NCI-H1436 treated with DMSO at 0.1 percent for 48 hours (cell line): ENCODE measurements around the gene CCDC148.
"Not testable (repeated sequence)": the region's sequence is repeated elsewhere in the genome, so short reads cannot be mapped to it uniquely, and the experiment has no call there.

Source experiments
- DNase-seq: peaks from one replicate; lab custom pipeline; 2025; lab: John Stamatoyannopoulos, UW

CCDC148 gene

DNA sequence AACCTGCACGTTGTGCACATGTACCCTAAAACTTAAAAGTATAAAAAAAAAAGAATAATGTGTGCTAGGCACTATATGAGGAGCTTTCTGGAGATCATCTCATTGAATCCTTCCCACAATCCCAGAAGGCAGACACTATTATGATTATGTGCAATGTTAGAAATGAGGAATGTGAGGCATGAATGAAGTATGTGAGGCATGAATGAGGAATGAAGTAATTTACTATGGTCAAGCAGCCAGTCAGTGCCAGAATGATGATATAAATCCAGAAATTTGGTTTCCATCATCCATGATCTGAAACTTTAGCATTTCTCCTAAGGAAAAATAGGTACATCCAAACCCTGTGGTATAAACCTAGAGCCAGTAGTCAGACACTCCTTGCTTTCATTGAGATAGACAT lies 42.0 kb downstream of the CCDC148 start:
- DNase-seq: no peak

DNA sequence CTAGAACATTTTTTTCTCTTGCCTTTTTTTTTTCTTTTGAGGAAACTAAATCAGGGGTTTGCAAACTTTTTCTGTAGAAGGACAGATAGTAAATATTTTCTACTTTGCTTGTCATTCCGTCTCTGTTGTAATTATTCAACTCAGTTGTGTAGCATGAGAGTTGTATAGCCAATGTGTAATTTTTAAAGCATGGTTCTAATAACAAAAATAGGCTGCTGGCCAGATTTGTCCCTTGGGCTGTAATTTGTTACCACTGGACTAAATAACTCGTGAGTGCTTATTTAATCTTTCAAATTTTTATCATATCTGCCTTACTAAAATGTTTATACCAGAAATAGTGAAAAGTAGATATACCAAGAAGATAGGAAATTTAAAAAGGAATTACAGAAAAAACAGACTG lies 43.0 kb downstream of the CCDC148 start:
- DNase-seq: no peak

DNA sequence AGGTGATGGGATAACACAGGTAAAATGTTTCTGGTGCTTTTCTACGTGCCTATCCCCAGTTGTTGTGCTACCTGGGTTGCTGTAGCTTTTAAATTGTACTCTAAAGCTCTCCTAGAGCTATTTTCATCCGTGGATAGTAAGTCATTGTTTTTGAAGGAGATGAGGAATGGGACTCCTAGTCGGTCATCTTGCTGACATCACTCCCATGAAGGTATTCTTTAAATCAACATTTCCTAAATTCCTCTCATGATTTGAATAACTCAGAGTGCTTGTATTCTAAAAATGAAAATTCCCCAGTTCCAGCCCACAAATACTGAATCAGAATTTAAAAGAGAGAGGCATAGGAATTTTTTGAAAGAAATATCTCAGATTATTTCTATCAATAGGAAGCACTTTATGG lies 44.3 kb downstream of the CCDC148 start:
- DNase-seq: no peak

DNA sequence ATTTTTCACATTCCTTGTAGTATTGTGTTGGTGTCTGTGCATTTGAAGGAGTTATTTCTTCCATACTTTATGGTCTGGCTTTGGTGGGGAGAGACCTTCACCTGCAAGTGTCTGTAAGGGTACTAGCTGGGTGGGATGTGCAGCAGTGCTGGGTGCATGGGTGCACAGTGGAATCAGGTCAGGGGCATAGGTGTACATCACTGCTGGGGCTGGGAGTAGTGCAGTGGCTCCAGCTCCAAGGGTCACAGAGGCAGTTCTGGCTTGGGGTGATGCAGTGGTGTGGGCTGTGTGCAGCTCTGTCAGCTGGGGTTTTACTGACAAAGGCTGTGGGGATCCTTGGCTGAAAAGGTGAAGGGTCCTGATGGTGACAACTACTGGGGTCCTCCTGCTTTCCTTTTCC lies 44.8 kb downstream of the CCDC148 start:
- no peak for DNase-seq

DNA sequence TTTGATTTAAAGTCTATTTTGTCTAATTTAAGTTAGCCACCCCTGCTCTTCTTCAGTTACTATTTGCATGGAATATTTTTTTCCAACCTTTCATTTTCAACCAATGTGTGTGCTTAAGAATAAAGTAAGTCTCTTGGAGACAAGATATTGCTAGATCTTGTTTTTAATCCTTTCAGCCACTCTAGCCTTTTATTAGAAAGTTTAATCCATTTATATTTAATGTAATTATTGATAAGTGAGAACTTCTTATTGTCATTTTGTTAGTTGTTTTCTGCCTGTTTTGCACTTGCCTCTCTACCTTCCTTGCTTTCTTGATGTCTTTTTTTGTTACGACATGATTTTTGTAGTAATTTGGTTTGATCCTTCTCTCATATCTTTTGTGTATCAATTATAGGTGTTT lies 46.4 kb downstream of the CCDC148 start:
- DNase-seq: no peak

DNA sequence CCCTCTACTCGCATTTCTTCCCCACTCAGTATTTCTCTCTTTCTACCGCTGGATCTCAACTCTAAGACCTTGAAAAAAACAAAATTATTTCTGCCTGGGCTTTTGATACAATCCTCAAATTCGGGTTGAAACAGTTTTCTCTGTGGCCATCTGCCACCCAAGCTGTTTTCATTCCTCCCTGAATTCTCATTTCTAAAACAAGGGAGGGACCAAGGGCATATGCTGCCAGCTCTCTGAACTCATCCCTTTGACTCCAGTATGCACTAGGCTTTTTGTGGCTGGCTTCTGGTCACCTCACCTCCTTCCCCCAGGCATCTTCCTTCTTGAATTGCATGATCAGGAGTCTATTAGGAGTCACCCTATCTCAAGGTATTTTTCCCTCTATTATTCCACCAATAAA lies 49.5 kb downstream of the CCDC148 start:
- DNase-seq: no peak

DNA sequence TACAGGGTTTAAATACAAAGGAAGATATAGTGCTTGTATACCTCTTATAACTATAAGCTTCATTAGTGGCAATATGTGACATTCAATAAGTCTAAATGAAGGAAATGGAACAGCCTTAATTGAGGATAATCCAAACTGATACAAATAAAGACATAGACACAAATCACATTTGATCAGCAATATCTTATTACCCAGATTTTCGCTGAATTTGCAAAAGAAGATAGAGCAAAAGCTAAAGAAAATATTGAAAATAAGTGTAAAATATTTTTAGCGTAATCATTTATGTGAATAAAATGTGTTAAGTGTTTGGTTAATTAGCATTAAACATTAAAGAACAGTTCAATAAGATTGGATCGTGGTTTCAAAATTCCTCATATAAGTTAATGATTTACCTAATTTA lies 51.2 kb downstream of the CCDC148 start:
- DNase-seq: no peak

DNA sequence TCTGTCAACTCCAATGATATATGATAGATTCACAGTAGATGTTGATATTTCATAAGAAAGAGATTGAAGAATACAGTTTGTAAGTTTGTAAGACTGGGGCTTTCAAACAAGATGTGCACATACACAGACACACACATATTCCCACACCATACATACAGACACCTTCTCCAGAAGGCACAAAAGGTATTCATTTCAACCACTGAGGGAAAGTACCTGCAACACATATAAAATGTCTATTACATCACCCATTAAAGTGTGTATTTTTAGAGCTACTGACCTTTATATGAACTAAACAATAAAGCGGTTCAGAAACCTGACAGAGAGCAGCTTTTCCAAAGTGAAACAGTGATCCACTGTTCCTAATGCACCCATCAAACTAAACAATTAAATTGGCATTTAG lies 53.3 kb downstream of the CCDC148 start:
- DNase-seq: no peak

DNA sequence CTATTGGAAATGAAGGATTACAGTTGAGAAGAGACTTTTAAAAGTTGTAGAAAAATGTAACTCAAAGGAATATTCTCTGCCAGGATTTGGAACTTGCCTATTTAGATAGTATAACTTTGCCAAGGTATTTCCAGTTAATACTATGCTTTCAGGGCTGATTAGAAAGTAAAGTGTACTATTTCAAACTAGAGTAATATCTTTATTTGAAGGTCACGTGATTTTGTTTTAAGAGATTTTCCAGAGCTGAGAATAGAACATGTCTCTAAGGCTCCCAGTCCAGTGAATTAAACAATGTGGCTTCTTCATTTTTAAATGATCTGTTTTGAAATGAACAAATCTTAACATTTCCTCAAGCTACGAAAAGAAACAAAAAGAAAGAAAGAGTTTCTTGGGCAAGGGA lies 53.9 kb downstream of the CCDC148 start:
- no peak for DNase-seq

DNA sequence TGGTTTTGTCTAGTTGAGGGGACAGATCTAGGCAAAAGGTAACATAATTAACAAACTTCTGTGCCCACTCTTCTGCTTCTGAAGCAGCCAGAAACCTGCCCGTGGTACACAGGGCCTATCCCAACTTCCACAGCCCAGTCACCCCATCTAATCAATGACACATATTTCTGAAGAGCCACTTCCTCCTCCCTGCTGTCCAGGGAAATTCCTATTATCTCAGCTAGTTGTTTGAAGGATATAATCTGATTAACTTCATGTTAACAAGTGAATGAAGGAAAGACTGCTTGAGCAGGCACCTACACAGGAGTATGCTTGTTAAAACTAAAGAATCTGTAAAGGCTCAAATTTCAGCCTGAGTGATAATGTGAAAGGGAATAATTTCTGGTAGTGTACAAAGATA lies 61.4 kb downstream of the CCDC148 start:
- no peak for DNase-seq

DNA sequence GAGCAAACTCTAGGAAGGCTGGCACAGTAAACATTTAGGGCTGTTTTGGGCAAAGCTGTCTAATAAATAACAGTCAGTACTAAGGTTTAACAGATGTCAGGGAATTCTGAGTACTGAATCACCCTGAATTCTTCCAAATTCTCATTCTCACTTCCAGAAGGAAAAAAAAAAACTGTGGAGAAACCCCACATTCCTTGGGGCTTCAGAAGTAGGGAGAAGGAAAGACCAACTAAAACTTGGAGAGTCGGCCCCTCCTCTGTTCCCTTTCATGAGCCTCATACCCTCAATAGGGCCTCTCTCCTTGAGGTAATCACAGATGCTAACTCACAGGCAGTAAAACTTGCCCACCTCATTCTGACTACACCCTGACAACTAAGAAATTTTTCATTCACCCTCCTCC lies 62.1 kb downstream of the CCDC148 start:
- no peak for DNase-seq

DNA sequence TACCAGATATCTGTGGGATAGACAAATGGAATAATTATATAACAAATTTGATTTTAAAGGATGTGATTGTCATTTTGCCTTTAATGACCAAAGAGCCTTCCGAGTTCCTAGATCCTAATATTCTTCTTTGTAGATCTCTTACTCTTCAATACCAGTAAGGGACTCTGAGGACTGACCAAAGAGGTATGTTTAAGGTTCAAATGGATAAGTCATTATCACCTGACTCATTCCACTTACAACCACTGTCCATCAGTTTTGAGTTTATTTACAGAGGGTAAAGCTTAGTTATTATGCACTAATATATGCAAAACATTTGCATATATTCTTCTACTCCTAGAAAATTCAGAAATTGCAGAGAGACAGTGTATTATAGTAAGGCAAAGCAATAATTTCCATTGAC lies 62.7 kb downstream of the CCDC148 start:
- no peak for DNase-seq

DNA sequence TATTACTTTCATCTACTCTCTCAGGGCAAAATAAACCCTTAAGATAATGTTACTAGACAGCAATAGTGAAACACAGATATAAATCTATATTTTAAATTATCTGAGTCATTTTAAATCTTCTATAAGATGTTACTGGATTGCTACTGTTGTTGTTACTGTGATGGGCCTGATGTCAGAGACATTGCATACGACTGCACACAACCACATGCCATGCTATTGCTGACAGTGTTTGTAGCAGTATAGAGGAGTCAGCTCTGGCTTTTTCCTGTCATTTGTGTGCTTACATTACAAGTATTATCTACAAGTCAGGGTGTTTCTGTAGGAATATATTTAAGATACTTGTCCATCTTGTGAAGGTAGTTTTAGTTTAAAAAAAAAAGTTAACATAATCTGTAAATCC lies 63.9 kb downstream of the CCDC148 start:
- DNase-seq: no peak

DNA sequence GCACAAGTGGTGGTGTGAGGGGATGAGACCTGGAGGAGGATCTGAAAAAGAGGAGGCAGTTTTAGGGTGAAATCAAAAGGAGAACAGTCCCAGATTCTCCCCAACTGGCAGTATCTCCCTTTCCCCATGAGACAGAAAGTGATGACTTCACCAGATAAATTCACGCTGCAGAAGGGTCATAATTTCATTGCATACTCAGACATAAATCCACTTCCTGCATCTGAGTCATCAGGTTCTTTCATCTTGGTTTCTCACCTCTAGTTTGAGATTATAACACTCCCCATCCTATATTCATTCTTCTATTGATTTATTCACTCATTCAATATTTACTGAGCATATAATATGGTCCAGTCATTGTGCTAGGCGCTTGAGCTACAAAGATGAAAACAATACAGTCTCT lies 64.7 kb downstream of the CCDC148 start:
- DNase-seq: no peak

DNA sequence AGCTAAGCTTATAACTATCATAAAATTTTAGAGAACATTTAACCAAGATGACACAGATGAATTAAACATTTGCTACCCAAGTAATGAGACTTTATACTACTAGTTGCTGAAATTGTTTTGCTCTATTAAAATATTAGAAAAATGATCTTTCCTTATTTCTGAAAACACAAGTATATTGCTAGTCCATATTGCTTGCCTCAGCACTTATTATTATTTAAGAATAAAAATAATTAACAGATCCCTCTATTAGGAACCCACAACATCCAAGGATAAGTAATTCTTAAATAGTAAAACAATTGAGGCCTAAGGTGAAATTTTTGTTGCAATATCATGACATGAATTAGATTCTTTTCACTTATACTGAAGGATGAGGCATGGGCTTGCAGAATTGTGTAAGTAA lies 65.2 kb downstream of the CCDC148 start:
- no peak for DNase-seq

DNA sequence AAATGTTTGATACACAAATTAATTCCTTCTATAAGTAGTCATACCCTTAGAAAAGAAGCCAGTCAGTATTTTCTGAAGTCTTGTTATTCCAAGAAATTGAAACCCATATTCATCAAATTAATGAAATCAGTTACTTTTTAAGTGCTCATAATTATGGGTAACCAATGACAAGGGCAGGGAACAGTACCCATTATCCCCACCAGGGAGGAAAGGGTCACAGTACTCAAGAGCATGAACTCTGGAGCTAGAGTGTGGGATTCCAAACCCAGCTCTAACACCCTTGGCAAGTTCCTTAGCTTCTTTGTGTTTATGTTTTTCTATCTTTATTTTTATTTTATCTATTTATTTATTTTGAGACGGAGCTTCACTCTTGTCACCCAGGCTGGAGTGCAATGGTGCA lies 68.4 kb downstream of the CCDC148 start:
- DNase-seq: no peak

DNA sequence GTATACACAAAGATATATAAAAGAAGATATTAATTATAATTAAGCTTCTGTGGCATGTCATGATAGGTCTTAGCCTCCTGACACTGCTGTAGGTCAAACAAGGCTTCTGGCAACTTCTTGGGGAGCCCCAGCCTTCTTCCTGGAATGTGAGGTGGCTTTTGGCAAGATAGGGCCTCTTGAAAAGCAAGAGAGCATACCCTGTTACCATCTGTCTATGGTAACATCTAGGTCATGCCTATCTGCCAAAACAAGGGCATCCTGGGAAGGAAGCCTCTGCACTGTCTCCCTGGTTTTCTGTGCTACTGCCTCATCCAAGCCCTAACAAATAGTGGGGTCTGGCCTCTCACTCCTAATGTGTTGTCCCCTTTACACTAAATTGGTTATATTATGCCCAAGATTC lies 70.9 kb downstream of the CCDC148 start:
- no peak for DNase-seq

DNA sequence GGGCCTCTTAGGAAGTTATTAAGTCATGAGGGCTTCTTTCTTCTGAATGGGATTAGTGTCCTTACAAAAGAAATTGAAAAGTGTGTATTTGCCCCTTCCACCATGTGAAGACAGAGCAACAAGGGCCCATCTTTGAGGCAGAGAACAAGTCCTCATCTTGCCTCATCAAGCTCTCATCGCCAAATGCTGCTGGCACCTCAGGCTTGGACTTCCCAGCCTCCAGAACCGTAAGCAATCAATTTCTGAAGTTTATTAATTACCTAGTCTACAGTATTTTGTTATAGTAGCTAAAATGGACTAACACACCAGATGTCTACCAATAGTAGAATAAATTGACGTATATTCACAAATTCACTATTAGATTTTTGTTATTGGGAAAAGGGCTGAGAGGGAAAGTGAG lies 74.6 kb downstream of the CCDC148 start:
- no peak for DNase-seq

DNA sequence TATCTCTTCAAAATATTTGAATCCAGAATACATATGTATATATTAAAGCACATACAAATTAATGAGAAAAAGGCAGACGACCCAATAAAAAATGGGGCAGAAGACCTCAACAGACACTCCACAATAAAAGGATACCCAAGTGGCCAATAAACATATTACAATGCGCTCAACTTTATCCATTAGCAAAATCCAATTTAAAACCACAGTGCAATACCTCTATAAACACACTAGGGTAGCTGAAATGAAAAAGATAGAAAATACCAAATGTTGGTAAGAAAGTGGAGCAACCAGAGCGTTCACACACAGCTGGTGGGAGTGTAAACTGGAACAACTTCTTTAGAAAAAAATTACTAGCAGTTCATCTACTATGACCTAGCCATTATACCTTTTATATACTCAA lies 75.3 kb downstream of the CCDC148 start:
- no peak for DNase-seq

DNA sequence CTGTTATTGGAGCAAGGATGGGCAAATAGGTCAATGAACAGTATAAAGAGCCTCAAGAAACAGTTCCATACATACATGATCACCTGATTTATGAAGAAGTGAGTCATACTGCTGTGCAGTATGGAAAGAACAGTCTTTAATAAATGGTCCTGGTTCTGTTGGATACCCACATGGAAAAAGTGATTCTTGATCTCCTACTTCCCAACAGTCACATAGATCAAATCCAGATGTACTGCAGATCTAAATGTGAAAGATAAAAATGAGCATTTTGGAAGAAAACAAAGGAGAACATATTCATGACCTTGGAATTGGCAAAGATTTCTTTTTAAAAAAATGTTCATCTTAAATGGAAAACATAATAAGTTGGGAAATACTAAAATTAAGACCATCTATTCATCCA lies 75.8 kb downstream of the CCDC148 start:
- DNase-seq: no peak

DNA sequence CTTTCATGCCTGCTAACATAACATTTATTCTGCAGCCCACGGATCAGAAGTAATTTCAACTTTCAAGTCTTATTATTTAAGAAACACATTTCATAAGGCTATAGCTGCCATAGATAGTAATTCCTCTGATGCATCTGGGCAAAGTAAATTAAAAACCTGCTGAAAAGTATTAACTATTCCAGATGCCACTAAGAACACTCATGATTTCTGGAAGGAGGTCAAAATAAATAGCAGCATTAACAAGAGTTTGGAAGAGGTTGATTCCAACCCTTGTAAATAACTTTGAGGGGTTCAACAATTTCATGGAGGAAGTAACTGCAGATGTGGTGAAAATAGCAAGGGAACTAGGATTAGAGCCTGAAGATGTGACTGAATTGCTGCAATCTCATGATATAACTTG lies 77.6 kb downstream of the CCDC148 start:
- no peak for DNase-seq

DNA sequence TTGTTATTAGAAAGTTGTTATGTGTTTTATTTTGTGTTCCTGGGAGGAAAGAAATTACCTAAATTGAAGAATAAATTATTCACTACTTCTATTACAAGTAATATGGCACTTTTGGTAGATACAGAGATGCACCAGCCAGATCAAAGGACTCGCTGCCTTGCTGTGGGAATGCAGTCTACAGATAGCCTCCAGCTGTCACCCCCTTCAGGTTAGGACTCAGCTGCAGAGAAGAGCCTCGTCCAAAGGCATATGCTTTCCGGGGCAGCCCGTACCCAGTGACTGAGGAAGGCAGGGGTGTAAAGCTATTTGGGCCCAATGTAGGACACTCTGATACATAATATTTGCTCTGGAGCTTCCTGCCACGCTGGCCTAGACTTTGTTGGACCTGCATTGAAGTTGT lies 90.2 kb downstream of the CCDC148 start:
- DNase-seq: no peak

DNA sequence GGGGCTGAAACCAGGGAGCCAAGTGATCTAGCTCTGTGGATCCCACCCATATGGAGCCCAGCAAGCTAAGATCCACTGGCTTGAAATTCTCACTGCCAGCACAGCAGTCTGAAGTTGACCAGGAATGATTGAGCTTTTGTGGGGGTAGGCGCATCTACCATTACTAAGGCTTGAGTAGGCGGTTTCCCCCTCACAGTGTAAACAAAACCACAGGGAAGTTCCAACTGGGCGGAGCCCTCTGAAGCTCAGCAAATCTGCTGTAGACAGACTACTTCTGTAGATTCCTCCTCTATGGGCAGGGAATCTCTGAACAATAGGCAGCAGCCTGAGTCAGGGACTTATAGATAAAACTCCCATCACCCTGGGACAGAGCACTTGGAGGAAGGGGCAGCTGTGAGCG lies 96.7 kb downstream of the CCDC148 start:
- no peak for DNase-seq

DNA sequence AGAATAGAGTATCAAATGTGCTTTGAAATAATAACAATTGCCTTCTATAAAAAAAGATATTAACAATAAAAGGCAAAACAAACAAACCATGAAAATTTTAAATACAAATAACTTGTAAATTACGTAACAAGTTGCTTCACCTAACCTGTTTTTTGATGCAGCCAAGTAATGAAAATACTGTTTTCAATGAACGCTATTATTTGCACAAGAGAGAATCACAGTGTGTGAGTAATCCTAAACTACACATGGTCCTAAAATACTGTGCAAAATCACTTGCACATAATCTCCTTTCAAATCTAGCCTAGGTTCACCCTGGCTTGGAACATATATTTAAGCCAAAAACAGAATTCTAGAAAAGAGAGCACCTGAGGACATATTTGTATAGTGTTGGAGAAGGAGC lies 98.9 kb downstream of the CCDC148 start:
- DNase-seq: no peak

DNA sequence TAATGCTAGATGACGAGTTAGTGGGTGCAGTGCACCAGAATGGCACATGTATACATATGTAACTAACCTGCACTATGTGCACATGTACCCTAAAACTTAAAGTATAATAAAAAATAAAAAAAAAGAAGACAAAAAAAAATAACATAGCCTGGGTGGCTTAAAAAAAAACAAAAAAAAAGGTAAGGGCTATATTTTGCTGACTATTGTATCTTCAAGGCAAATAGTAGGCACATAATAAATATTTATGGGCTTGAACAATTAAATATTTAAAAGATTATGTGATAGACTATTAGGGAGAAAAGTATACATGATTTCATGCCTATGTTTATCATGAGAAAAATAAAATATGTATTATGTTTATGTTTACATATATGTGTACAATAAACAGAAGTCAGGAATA lies 99.4 kb downstream of the CCDC148 start:
- no peak for DNase-seq

DNA sequence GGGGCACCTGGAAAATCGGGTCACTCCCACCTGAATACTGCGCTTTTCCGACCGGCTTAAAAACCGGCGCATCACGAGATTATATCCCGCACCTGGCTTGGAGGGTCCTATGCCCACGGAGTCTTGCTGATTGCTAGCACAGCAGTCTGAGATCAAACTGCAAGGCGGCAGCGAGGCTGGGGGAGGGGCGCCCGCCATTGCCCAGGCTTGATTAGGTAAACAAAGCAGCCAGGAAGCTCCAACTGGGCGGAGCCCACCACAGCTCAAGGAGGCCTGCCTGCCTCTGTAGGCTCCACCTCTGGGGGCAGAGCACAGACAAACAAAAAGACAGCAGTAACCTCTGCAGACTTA lies 105.1 kb downstream of the CCDC148 start:
- DNase-seq: not testable (repeated sequence)
